Measurements from ENCODE around the gene VPS39.

VPS39 gene, protein sequence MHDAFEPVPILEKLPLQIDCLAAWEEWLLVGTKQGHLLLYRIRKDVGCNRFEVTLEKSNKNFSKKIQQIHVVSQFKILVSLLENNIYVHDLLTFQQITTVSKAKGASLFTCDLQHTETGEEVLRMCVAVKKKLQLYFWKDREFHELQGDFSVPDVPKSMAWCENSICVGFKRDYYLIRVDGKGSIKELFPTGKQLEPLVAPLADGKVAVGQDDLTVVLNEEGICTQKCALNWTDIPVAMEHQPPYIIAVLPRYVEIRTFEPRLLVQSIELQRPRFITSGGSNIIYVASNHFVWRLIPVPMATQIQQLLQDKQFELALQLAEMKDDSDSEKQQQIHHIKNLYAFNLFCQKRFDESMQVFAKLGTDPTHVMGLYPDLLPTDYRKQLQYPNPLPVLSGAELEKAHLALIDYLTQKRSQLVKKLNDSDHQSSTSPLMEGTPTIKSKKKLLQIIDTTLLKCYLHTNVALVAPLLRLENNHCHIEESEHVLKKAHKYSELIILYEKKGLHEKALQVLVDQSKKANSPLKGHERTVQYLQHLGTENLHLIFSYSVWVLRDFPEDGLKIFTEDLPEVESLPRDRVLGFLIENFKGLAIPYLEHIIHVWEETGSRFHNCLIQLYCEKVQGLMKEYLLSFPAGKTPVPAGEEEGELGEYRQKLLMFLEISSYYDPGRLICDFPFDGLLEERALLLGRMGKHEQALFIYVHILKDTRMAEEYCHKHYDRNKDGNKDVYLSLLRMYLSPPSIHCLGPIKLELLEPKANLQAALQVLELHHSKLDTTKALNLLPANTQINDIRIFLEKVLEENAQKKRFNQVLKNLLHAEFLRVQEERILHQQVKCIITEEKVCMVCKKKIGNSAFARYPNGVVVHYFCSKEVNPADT

DNA sequence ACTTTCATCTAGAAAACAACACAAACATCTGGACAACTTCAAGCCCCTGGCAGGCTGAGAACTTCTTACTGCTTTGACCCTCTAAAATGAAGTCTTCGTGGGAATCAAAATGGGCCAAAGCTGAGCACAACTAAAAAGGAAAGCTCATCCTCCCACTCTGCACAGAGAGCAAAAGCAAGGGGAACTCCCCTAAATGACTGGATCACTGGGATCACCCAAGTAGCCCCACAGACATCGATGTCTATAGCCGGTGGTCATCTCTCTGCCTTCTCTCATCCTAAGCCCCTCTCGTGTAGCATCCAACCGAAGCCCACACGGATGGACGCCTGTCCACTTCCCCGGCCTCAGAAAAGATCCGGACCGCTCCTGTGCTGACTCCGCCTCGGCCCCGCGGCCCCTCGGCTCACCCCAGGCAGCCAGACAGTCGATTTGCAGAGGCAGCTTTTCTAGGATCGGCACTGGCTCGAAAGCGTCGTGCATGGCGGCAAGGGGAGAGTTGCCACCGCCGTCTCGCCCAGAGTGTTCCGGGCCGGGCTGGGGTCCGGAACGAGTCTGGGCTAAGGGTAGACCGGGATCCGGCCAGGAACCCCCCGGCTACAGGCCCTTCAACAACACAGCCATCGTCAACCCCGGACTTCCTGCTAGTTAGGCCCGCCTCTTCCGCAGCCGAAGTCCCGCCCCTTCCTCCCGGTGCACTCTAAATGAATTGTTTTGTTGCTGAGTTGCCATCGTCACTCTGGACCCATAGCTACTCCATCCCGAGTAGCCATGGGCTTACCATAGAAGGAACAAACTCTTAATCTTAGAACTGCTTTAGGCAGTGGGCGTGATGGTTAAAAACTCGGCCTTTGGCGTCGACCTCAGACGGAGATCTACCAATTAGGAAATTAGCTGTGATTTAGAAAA lies at the start of gene VPS39:
TSS of gene VPS39 (minus strand) at position 631 of the 906 bp plus-strand sequence. CDS start at position 480, 151 bp downstream.
- no peaks in the 10 kb centered on the region for H4K20me1 ChIP-seq (ENCODE audit: insufficient read depth, low read length, poor library complexity, severe bottlenecking)
- peaks cover 31% of the 10 kb centered on the region for H3K79me2 ChIP-seq (ENCODE audit: insufficient read depth, low read length)
- H3K9ac ChIP-seq (ENCODE audit: low read depth, low read length, poor library complexity, severe bottlenecking), result peak within 1 kb of the TSS; percentile 91
- H3K9me3 ChIP-seq (ENCODE audit: insufficient read depth, low read depth, low read length), result no peaks in the 10 kb centered on the region
- no peaks in the 10 kb centered on the region for H3K27me3 ChIP-seq (ENCODE audit: insufficient read depth, low read length, poor library complexity, severe bottlenecking)
- peak within 1 kb of the TSS; percentile 85 for H2AFZ ChIP-seq (ENCODE audit: low read length)
- H3F3A ChIP-seq (ENCODE audit: low read depth), result no peaks in the 10 kb centered on the region
- H3K4me2 ChIP-seq (ENCODE audit: low read depth, low read length, poor library complexity, severe bottlenecking), result peak within 1 kb of the TSS; percentile 81
- peaks cover 28% of the 10 kb centered on the region for H3K4me1 ChIP-seq (ENCODE audit: insufficient read depth, low read length, poor library complexity, severe bottlenecking)
- H3K36me3 ChIP-seq (ENCODE audit: insufficient read depth, low read length), result peaks cover 23% of the 10 kb centered on the region; the same call in 1 of the 2 replicates
- no peak for TF ChIP-seq EZH2phosphoT487 (IDR thresholded peaks at IDR 0.05; ENCODE audit: borderline replicate concordance)
- TF ChIP-seq, protein P1, sequence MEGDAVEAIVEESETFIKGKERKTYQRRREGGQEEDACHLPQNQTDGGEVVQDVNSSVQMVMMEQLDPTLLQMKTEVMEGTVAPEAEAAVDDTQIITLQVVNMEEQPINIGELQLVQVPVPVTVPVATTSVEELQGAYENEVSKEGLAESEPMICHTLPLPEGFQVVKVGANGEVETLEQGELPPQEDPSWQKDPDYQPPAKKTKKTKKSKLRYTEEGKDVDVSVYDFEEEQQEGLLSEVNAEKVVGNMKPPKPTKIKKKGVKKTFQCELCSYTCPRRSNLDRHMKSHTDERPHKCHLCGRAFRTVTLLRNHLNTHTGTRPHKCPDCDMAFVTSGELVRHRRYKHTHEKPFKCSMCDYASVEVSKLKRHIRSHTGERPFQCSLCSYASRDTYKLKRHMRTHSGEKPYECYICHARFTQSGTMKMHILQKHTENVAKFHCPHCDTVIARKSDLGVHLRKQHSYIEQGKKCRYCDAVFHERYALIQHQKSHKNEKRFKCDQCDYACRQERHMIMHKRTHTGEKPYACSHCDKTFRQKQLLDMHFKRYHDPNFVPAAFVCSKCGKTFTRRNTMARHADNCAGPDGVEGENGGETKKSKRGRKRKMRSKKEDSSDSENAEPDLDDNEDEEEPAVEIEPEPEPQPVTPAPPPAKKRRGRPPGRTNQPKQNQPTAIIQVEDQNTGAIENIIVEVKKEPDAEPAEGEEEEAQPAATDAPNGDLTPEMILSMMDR (conservative IDR thresholded peaks at IDR 0.05; ENCODE audit: low read length), result no peak
- H3K4me3 ChIP-seq (ENCODE audit: low read length, poor library complexity, severe bottlenecking), result peak within 1 kb of the TSS; percentile 87
- H3K9me2 ChIP-seq (replicated peaks; ENCODE audit: low read depth, low read length), result no peaks in the 10 kb centered on the region

DNA sequence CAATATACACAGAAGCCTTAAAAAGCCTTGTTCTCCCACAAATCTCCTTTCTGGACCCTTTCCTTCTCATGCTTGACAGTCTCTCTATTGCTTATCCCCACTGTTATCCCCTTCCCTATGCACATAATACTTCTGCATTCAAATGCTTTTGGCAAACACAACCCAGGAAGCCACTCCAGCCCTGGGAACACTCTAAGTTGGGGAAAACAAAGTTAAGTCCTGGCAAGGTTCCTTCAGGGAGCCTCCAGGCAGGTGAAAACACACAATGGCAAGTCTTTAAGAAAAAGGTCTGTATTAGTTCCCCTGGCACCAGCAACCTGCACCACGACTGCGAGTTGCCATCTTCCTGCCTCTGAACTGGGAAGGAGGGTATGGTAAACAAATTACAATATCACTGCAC lies 45.2 kb upstream of the VPS39 start:
- H4K20me1 ChIP-seq (ENCODE audit: insufficient read depth, low read length, poor library complexity, severe bottlenecking), result no peaks in the 10 kb centered on the region
- peaks cover 28% of the 10 kb centered on the region; the same call in 1 of the 2 replicates for H3K36me3 ChIP-seq (ENCODE audit: insufficient read depth, low read length)
- no peaks in the 10 kb centered on the region for H3K79me2 ChIP-seq (ENCODE audit: insufficient read depth, low read length)
- H3K9ac ChIP-seq (ENCODE audit: low read depth, low read length, poor library complexity, severe bottlenecking), result no peak overlapping the region
- no peak overlapping the region for H3K4me2 ChIP-seq (ENCODE audit: low read depth, low read length, poor library complexity, severe bottlenecking)
- H3K9me2 ChIP-seq (replicated peaks; ENCODE audit: low read depth, low read length), result no peaks in the 10 kb centered on the region
- no peaks in the 10 kb centered on the region; the same call in 1 of the 2 replicates for H3K9me3 ChIP-seq (ENCODE audit: insufficient read depth, low read depth, low read length)
- no peak for TF ChIP-seq EZH2phosphoT487 (IDR thresholded peaks at IDR 0.05; ENCODE audit: borderline replicate concordance)
- TF ChIP-seq, protein P1 (conservative IDR thresholded peaks at IDR 0.05; ENCODE audit: low read length), result no peak
- H3K27me3 ChIP-seq (ENCODE audit: insufficient read depth, low read length, poor library complexity, severe bottlenecking), result no peaks in the 10 kb centered on the region
- H3K4me3 ChIP-seq (ENCODE audit: low read length, poor library complexity, severe bottlenecking), result no peak overlapping the region
- no peak overlapping the region for H2AFZ ChIP-seq (ENCODE audit: low read length)
- no peaks in the 10 kb centered on the region for H3F3A ChIP-seq (ENCODE audit: low read depth)
- no peaks in the 10 kb centered on the region for H3K4me1 ChIP-seq (ENCODE audit: insufficient read depth, low read length, poor library complexity, severe bottlenecking)

DNA sequence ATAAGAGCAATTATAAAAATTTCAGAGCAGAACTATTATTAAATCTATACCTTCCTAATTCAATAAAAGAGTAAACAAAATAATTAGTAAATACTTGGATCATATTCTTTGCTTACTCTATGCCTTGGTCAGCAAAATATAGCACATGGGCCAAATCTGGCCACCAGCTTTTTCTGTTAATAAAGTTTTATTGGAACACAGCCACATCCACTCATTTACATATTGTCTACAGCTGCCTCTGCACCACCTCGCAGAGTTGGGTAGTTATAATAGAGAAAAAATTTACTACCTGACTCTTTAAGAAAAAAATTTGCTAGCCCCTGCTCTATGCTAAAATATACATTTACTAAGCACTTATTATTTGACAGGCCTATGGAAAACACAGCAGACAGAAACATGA lies 32.7 kb upstream of the VPS39 start:
- no peaks in the 10 kb centered on the region for H3F3A ChIP-seq (ENCODE audit: low read depth)
- H3K36me3 ChIP-seq (ENCODE audit: insufficient read depth, low read length), result peaks cover 62% of the 10 kb centered on the region
- H3K79me2 ChIP-seq (ENCODE audit: insufficient read depth, low read length), result no peaks in the 10 kb centered on the region
- no peaks in the 10 kb centered on the region for H3K9me2 ChIP-seq (replicated peaks; ENCODE audit: low read depth, low read length)
- H3K4me2 ChIP-seq (ENCODE audit: low read depth, low read length, poor library complexity, severe bottlenecking), result no peak overlapping the region
- H3K4me3 ChIP-seq (ENCODE audit: low read length, poor library complexity, severe bottlenecking), result no peak overlapping the region
- no peak overlapping the region for H3K9ac ChIP-seq (ENCODE audit: low read depth, low read length, poor library complexity, severe bottlenecking)
- no peaks in the 10 kb centered on the region for H3K4me1 ChIP-seq (ENCODE audit: insufficient read depth, low read length, poor library complexity, severe bottlenecking)
- TF ChIP-seq EZH2phosphoT487 (IDR thresholded peaks at IDR 0.05; ENCODE audit: borderline replicate concordance), result no peak
- TF ChIP-seq, protein P1 (conservative IDR thresholded peaks at IDR 0.05; ENCODE audit: low read length), result no peak
- no peaks in the 10 kb centered on the region for H3K9me3 ChIP-seq (ENCODE audit: insufficient read depth, low read depth, low read length)
- H4K20me1 ChIP-seq (ENCODE audit: insufficient read depth, low read length, poor library complexity, severe bottlenecking), result no peaks in the 10 kb centered on the region
- no peaks in the 10 kb centered on the region for H3K27me3 ChIP-seq (ENCODE audit: insufficient read depth, low read length, poor library complexity, severe bottlenecking)
- H2AFZ ChIP-seq (ENCODE audit: low read length), result no peak overlapping the region

Measured in Loucy (cell line).